Progenitor cell of endocrine pancreas (in vitro differentiated cells): ENCODE measurements around the gene CCDC13. TPM values are rescaled to one million over a fixed set of nuclear protein-coding genes. Genes with fewer than 3 reads are reported as not detected.

Experiments
- DNase-seq: peaks from one replicate; pipeline ENCODE4 v3.0.0; 2021; ENCODE audit warnings: low spot score; ENCODE audit not compliant: unreplicated experiment
- H3K27ac Mint-ChIP-seq: 2 replicates; pipeline ENCODE4 v1.8.0; 2021; ENCODE audit warnings: mild to moderate bottlenecking, moderate library complexity, mixed read lengths
- H3K27me3 Mint-ChIP-seq: 2 replicates; pipeline ENCODE4 v1.8.0; 2021; ENCODE audit warnings: mixed read lengths
- H3K36me3 Mint-ChIP-seq: 2 replicates; pipeline ENCODE4 v1.8.0; 2022; ENCODE audit warnings: mixed read lengths; ENCODE audit not compliant: insufficient read depth
- H3K4me1 Mint-ChIP-seq: 2 replicates; pipeline ENCODE4 v1.8.0; 2021; ENCODE audit warnings: low read depth, mixed read lengths
- H3K4me3 Mint-ChIP-seq: 2 replicates; pipeline ENCODE4 v1.8.0; 2021; ENCODE audit warnings: low read depth, mild to moderate bottlenecking, moderate library complexity, mixed read lengths
- H3K9me3 Mint-ChIP-seq: 2 replicates; pipeline ENCODE4 v1.8.0; 2021; ENCODE audit warnings: low read depth, mixed read lengths
- CTCF ChIP-seq: fragments of 200-600 bp; sonication (generic); IDR thresholded peaks from one replicate; pipeline ENCODE4 v1.5.0; 2021; ENCODE audit warnings: antibody characterized with exemption, mild to moderate bottlenecking; ENCODE audit not compliant: unreplicated experiment
- total RNA-seq: library from RNA; stranded (reverse); gene quantifications from 2 replicates; pipeline ENCODE4 v1.2.1, GENCODE V29; 2021

Gene CCDC13
- total RNA-seq, 1 donor from 2014 or later = 2.3 TPM

DNA sequence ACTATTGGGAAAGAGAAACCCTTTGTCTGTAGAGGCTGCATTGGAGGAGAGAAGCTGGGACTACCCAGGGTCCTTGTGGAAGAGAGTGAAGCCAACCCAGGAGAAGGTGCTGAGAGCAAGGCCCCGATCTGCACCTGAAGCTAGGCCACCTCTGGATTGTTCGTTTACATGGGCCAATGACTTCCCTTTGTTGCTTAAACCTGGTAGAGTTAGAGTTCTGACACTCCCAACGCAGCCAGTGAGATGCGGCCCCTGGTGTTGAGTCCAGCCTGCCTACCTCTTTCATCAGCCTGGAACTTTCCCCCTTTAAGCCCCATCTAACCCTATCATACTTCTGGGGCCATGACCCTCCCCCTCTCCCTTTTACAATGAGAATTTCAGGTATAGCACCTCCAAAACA, 30.8 kb downstream of the CCDC13 start:
- no peak for TF ChIP-seq CTCF
- no peak for DNase-seq
- H3K9me3 Mint-ChIP-seq = peaks cover 3% of the 10 kb centered on the region
- H3K36me3 Mint-ChIP-seq = no peaks in the 10 kb centered on the region
- no peaks in the 10 kb centered on the region for H3K27me3 Mint-ChIP-seq
- H3K27ac Mint-ChIP-seq = no peak overlapping the region
- H3K4me3 Mint-ChIP-seq = no peak overlapping the region
- peaks cover 13% of the 10 kb centered on the region for H3K4me1 Mint-ChIP-seq

- no peak for TF ChIP-seq CTCF
- Mint-ChIP-seq H3K4me3 (no peak overlapping the region), H3K36me3 (no peaks in the 10 kb centered on the region), H3K27me3 (no peaks in the 10 kb centered on the region), H3K4me1 (peaks cover 13% of the 10 kb centered on the region), H3K9me3 (peaks cover 3% of the 10 kb centered on the region), H3K27ac (no peak overlapping the region)
- DNase-seq = no peak
These were observed 31.3 kb downstream of the CCDC13 start for GRCh38 chr3:42741796-42742195.

DNA sequence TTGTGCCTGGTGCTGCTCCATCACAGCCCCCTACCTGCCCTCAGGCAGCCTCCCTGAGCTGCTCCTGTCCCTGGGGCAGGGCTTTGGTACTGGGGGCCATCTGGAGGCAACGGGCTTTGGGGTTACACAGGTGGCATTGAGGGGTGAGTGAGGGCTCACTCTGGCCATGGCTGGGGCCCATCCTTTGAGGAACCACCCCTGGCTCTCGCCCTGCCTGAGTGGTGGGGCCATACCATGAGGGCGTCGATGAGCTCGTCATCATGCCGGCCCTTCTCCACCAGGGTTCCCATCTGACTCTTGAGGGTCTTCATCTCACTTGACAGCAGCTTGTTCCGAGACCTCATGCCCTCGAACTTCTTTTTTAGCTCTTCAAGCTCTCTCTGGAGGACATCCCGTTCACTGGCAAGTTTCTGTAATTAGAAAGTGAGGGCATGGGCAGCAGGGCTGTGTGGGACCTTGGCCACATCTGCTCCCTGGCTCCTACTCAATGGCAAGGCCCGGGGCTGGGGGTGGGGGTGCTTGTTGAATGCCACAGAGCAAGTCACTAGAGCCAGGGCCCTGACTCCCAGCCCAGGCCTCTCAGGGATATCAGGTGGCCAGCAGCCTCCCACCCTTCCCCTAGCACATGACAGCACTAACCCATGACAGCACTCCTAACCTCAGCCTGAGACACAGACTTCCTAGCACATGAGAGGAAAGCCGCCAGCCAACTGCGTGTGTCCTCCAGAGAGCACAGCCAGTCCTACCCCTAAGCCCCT, 33.5 kb downstream of the CCDC13 start:
- no peaks in the 10 kb centered on the region for H3K36me3 Mint-ChIP-seq
- no peak for TF ChIP-seq CTCF
- H3K4me1 Mint-ChIP-seq = peaks cover 1% of the 10 kb centered on the region
- H3K27ac Mint-ChIP-seq = no peak overlapping the region
- H3K9me3 Mint-ChIP-seq = peaks cover 3% of the 10 kb centered on the region
- H3K27me3 Mint-ChIP-seq = no peaks in the 10 kb centered on the region
- H3K4me3 Mint-ChIP-seq = no peak overlapping the region
- no peak for DNase-seq

- Mint-ChIP-seq H3K36me3 (no peaks in the 10 kb centered on the region), H3K4me1 (peaks cover 9% of the 10 kb centered on the region), H3K27ac (no peak overlapping the region), H3K27me3 (no peaks in the 10 kb centered on the region), H3K4me3 (no peak overlapping the region), H3K9me3 (peaks cover 3% of the 10 kb centered on the region)
- no peak for TF ChIP-seq CTCF
- DNase-seq = no peak
These were observed 36.5 kb downstream of the CCDC13 start for GRCh38 chr3:42736531-42736930.

- Mint-ChIP-seq H3K4me1 (peaks cover 9% of the 10 kb centered on the region), H3K36me3 (no peaks in the 10 kb centered on the region), H3K9me3 (peaks cover 3% of the 10 kb centered on the region), H3K27ac (no peak overlapping the region), H3K27me3 (no peaks in the 10 kb centered on the region), H3K4me3 (no peak overlapping the region)
- no peak for DNase-seq
- TF ChIP-seq CTCF = no peak
These were observed 37.0 kb downstream of the CCDC13 start for GRCh38 chr3:42736081-42736480.
